Measurements from ENCODE around the gene MAP4K2. TPM values are rescaled to one million over a fixed set of nuclear protein-coding genes. Genes with fewer than 3 reads are reported as not detected.

MAP4K2 gene
- total and polyA plus RNA-seq, 2 of the 13 experiments (the other 11 are each of a cell fraction or from before 2014, with no cell fraction given) = 8.3 to 17.6 TPM

DNA sequence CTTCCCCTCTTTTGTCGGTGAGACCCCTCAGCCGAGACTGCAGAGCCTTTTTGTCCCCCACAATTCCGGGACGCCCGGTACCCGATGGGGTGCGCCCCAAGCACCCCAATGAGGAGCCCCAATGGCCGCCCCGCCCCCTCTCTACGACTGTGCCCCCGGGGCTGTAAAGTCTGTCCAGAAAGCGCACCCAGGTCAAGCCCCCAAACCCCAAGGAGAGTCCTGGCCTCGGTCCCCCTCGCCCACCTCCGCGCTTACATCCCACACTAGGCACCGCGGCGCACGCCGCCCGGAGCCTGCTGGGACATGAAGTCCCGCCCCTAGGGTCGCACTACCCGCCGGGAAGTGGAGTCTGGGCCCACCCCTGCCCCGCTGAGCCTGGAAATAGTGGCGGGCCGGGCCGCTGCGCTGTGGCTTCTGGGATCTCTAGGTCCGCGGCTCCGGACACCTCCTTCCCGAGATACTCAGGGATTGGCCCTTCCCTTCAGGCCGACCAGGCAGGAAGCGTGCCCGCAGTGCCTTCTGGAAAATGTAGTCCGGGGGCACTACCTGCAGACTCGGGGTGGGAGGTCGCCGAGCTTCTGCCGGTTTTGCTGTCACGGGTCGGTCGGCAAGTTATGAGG lies 7.4 kb upstream of the MAP4K2 start, which contains the start of gene MEN1 (continued):
- peak; percentile 19; the same call in 1 of the 2 replicates for TF ChIP-seq NR2F6 (IDR thresholded peaks at IDR 0.05)
- TF ChIP-seq NR2F6 (CRISPR knock-in tag; IDR thresholded peaks at IDR 0.05) = no peak; the same call in none of the 2 replicates
- TF ChIP-seq ZNF703 (CRISPR knock-in tag; IDR thresholded peaks at IDR 0.05; ENCODE audit: borderline replicate concordance) = no peak
- TF ChIP-seq, protein P1, sequence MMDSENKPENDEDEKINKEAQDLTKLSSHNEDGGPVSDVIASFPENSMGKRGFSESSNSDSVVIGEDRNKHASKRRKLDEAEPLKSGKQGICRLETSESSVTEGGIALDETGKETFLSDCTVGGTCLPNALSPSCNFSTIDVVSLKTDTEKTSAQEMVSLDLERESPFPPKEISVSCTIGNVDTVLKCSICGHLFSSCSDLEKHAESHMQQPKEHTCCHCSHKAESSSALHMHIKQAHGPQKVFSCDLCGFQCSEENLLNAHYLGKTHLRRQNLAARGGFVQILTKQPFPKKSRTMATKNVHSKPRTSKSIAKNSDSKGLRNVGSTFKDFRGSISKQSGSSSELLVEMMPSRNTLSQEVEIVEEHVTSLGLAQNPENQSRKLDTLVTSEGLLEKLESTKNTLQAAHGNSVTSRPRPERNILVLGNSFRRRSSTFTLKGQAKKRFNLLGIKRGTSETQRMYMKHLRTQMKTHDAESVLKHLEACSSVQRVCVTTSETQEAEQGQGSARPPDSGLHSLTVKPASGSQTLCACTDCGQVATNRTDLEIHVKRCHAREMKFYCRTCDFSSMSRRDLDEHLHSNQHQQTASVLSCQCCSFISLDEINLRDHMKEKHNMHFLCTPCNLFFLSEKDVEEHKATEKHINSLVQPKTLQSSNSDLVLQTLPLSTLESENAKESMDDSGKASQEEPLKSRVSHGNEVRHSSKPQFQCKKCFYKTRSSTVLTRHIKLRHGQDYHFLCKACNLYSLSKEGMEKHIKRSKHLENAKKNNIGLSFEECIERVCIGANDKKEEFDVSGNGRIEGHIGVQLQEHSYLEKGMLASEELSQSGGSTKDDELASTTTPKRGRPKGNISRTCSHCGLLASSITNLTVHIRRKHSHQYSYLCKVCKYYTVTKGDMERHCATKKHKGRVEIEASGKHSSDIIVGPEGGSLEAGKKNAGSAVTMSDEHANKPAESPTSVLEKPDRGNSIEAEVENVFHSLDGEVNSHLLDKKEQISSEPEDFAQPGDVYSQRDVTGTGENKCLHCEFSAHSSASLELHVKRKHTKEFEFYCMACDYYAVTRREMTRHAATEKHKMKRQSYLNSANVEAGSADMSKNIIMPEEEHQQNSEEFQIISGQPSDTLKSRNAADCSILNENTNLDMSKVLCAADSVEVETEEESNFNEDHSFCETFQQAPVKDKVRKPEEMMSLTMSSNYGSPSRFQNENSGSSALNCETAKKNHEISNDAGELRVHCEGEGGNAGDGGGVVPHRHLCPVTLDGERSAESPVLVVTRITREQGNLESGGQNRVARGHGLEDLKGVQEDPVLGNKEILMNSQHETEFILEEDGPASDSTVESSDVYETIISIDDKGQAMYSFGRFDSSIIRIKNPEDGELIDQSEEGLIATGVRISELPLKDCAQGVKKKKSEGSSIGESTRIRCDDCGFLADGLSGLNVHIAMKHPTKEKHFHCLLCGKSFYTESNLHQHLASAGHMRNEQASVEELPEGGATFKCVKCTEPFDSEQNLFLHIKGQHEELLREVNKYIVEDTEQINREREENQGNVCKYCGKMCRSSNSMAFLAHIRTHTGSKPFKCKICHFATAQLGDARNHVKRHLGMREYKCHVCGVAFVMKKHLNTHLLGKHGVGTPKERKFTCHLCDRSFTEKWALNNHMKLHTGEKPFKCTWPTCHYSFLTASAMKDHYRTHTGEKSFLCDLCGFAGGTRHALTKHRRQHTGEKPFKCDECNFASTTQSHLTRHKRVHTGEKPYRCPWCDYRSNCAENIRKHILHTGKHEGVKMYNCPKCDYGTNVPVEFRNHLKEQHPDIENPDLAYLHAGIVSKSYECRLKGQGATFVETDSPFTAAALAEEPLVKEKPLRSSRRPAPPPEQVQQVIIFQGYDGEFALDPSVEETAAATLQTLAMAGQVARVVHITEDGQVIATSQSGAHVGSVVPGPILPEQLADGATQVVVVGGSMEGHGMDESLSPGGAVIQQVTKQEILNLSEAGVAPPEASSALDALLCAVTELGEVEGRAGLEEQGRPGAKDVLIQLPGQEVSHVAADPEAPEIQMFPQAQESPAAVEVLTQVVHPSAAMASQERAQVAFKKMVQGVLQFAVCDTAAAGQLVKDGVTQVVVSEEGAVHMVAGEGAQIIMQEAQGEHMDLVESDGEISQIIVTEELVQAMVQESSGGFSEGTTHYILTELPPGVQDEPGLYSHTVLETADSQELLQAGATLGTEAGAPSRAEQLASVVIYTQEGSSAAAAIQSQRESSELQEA (CRISPR knock-in tag; IDR thresholded peaks at IDR 0.05; ENCODE audit: not compliant biosample characterization) = peak; percentile 47
- peak; percentile 59; the same call in 1 of the 2 replicates for TF ChIP-seq NFKB2 (CRISPR knock-in tag; IDR thresholded peaks at IDR 0.05; ENCODE audit: borderline replicate concordance)
- TF ChIP-seq XRCC5 (optimal IDR thresholded peaks at IDR 0.05; ENCODE audit: low read length) = peak; percentile 40
- TF ChIP-seq WIZ (CRISPR knock-in tag; IDR thresholded peaks at IDR 0.05) = no peak; the same call in 1 of the 2 replicates
- peak; percentile 86 for TF ChIP-seq SAP130 (CRISPR knock-in tag; IDR thresholded peaks at IDR 0.05; ENCODE audit: low read depth)
- no peak for TF ChIP-seq ZNF614 (CRISPR knock-in tag; IDR thresholded peaks at IDR 0.05; ENCODE audit: borderline replicate concordance)
- TF ChIP-seq, protein P2, sequence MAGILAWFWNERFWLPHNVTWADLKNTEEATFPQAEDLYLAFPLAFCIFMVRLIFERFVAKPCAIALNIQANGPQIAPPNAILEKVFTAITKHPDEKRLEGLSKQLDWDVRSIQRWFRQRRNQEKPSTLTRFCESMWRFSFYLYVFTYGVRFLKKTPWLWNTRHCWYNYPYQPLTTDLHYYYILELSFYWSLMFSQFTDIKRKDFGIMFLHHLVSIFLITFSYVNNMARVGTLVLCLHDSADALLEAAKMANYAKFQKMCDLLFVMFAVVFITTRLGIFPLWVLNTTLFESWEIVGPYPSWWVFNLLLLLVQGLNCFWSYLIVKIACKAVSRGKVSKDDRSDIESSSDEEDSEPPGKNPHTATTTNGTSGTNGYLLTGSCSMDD (CRISPR knock-in tag; IDR thresholded peaks at IDR 0.05) = no peak
- TF ChIP-seq RFXAP (CRISPR knock-in tag; IDR thresholded peaks at IDR 0.05; ENCODE audit: borderline replicate concordance) = peak; percentile 79
- TF ChIP-seq TAF1 (CRISPR knock-in tag; IDR thresholded peaks at IDR 0.05) = peak; percentile 57; the same call in 1 of the 2 replicates
- 0 out of 2 replicates have a peak, but pooled peaks have one; percentile 27 for TF ChIP-seq ZNF274 (CRISPR knock-in tag; IDR thresholded peaks at IDR 0.05)
- TF ChIP-seq YEATS2 (CRISPR knock-in tag; IDR thresholded peaks at IDR 0.05; ENCODE audit: borderline replicate concordance) = peak; percentile 84; the same call in 1 of the 2 replicates
- TF ChIP-seq, protein P3, sequence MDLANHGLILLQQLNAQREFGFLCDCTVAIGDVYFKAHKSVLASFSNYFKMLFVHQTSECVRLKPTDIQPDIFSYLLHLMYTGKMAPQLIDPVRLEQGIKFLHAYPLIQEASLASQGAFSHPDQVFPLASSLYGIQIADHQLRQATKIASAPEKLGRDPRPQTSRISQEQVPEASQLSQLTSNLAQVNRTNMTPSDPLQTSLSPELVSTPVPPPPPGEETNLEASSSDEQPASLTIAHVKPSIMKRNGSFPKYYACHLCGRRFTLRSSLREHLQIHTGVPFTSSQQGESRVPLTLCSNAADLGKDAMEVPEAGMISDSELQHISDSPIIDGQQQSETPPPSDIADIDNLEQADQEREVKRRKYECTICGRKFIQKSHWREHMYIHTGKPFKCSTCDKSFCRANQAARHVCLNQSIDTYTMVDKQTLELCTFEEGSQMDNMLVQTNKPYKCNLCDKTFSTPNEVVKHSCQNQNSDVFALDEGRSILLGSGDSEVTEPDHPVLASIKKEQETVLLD (CRISPR knock-in tag; IDR thresholded peaks at IDR 0.05; ENCODE audit: low read depth) = peak; percentile 49; the same call in 1 of the 2 replicates
